Skeletal muscle tissue (tissue), 4 donors: ENCODE data around the gene GOLT1B. TPM values are rescaled to one million over a fixed set of nuclear protein-coding genes. Genes with fewer than 3 reads are reported as not detected.

Experiments used
- H3K27ac ChIP-seq: one replicate; pipeline ENCODE4 v1.7.0; 2013; ENCODE audit warnings: mild to moderate bottlenecking, low read depth, low read length, inconsistent platforms
- H3K27me3 ChIP-seq, 3 donors: one replicate each; pipeline ENCODE4 v1.7.0; 2013; ENCODE audit warnings: low read length in 3 of 3; ENCODE audit not compliant: control insufficient read depth in 3 of 3, insufficient read depth in 3 of 3
- H3K36me3 ChIP-seq, 3 donors: one replicate each; pipeline ENCODE4 v1.7.0; 2013; ENCODE audit warnings: low read length in 3 of 3; ENCODE audit not compliant: control insufficient read depth in 3 of 3, insufficient read depth in 3 of 3
- H3K4me1 ChIP-seq, 3 donors: one replicate each; pipeline ENCODE4 v1.7.0; 2013; ENCODE audit warnings: low read length in 3 of 3, mild to moderate bottlenecking in 3 of 3; ENCODE audit not compliant: control insufficient read depth in 3 of 3, insufficient read depth in 3 of 3
- H3K4me3 ChIP-seq, 3 donors: one replicate each; pipeline ENCODE4 v1.7.0; 2013; ENCODE audit warnings: low read length in 3 of 3
- H3K9ac ChIP-seq, 3 donors: one replicate each; pipeline ENCODE4 v1.7.0; 2013; ENCODE audit warnings: low read length in 3 of 3, mild to moderate bottlenecking in 3 of 3, moderate library complexity in 2 of 3, low read depth in 1 of 3
- H3K9me3 ChIP-seq, 3 donors: one replicate each; pipeline ENCODE4 v1.7.0; 2013; ENCODE audit warnings: low read length in 3 of 3; ENCODE audit not compliant: control insufficient read depth in 3 of 3
- total RNA-seq: library from RNA; depleted of rRNA; stranded (reverse); fragments of >200 nt; gene quantifications from one replicate; pipeline ENCODE4 v1.2.3, GENCODE V29; 2014
- donor health status: Osteomylitis.

The GOLT1B gene
- total RNA-seq, 1 donor from 2014 or later: 27.1 TPM

DNA sequence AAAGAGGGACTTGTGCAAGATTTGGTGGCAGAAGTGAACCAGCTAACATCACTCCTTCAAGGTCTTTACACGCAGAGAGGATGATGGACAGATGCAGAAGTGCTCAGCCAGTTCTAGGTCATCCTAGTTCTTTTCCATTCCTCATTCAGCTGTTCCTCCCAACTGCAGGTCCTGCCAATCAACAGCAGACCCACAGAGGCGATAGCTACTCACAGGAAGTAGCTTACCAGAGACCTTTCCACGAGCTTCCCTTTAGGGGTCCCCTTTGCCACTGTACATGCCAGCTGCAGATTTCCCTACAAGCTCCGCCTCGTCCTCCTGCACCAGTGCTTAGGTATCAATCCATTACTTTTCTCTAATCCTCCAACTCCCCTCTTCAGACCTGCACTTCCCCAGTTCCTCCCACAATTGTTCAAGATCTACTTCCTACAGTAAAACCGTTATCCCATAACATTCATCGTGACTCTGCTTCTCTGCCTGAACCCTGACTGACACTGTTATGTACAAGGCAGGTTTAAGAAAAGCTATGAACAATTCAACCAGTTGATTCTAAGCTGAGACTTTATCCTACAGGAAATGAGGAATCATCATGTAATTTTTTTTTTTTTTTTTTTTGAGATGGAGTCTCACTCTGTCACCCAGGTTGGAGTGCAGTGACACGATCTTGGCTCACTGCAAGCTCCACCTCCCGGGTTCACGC lies 22.7 kb upstream of the GOLT1B start:
- Histone ChIP-seq H3K4me3 (no peak overlapping the region), H3K27ac (no peak overlapping the region), H3K9ac (no peak overlapping the region), H3K36me3 (peaks cover 9 to 50% (median 36%) of the 10 kb centered on the region in 3 donors), H3K27me3 (no peaks in the 10 kb centered on the region), H3K4me1 (no peaks in the 10 kb centered on the region), H3K9me3 (no peaks in the 10 kb centered on the region)

GRCh38 chr12:21483531-21483930 lies 18.1 kb upstream of the GOLT1B start:
- H3K9ac ChIP-seq: no peak overlapping the region
- no peak overlapping the region for H3K27ac ChIP-seq
- no peaks in the 10 kb centered on the region for H3K9me3 ChIP-seq
- no peaks in the 10 kb centered on the region for H3K27me3 ChIP-seq
- H3K36me3 ChIP-seq: peaks cover 7 to 40% (median 27%) of the 10 kb centered on the region in 3 donors
- H3K4me1 ChIP-seq: no peaks in the 10 kb centered on the region
- H3K4me3 ChIP-seq: no peak overlapping the region

GRCh38 chr12:21485998-21486397 lies 15.6 kb upstream of the GOLT1B start:
- H3K4me3 ChIP-seq: no peak overlapping the region
- H3K27me3 ChIP-seq: no peaks in the 10 kb centered on the region
- H3K9me3 ChIP-seq: no peaks in the 10 kb centered on the region
- peaks cover 3 to 33% (median 26%) of the 10 kb centered on the region in 3 donors for H3K36me3 ChIP-seq
- no peak overlapping the region for H3K27ac ChIP-seq
- H3K9ac ChIP-seq: no peak overlapping the region
- H3K4me1 ChIP-seq: no peaks in the 10 kb centered on the region

DNA sequence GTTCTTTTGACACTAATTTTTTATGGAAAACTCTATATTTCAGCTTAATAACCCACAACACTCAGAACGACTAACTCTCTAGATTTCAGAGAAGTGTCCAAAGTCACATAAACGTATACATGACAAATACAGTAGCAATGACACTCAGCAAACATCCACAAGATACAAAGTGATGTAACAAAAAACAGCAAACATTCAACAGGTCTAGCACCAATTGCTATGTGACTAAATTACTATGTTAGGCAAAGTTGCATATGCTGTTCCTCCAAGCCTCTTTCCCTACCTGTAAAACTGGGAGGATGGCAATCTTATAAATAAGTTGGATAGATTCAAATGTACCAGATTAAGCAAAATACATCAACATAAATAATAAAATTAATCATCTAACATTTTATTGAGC lies 1.8 kb upstream of the GOLT1B start:
- Histone ChIP-seq H3K36me3 (peaks cover 21 to 33% (median 32%) of the 10 kb centered on the region in 3 donors), H3K4me1 (peaks cover 16 to 33% (median 24%) of the 10 kb centered on the region in 3 donors), H3K9me3 (no peaks in the 10 kb centered on the region), H3K9ac (no peak overlapping the region), H3K27ac (no peak overlapping the region), H3K27me3 (no peaks in the 10 kb centered on the region), H3K4me3 (no peak overlapping the region)

DNA sequence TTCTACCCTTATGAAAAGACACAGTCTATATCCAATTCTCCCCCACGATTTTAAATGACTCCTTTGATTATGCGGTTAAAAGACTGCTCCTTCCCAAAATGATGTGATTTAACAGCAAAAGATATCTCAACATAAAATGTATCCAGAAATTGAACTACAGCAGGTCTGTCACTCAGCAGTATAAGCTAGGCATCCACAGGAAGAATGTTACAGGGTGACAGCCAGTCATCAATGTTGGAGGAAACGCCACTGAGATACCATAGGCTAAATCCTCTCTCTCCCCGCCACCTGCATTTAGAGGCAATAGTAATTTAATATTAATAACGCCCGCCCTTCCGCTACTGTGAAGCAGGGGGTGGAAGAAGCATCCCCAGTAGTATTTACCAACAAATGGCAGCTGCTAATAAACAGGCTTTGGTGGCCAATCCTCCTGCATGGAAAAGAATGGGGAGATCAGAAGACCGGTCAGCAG lies 767 bp upstream of the GOLT1B start:
- Histone ChIP-seq H3K27ac (peak overlapping the region; percentile 82), H3K9ac (peak overlapping the region; percentile 81 to 84 (median 82)), H3K27me3 (no peaks in the 10 kb centered on the region), H3K4me1 (peaks cover 16 to 33% (median 24%) of the 10 kb centered on the region in 3 donors), H3K36me3 (peaks cover 16 to 26% (median 25%) of the 10 kb centered on the region in 3 donors), H3K9me3 (no peaks in the 10 kb centered on the region), H3K4me3 (peak overlapping the region; percentile 83 to 90 (median 89))

- Histone ChIP-seq H3K36me3 (peaks cover 6 to 13% (median 12%) of the 10 kb centered on the region in 3 donors), H3K27me3 (no peaks in the 10 kb centered on the region), H3K4me1 (peaks cover 16 to 33% (median 24%) of the 10 kb centered on the region in 3 donors), H3K9ac (peak overlapping the region; percentile 84 to 89 (median 89)), H3K27ac (peak overlapping the region; percentile 82), H3K9me3 (no peaks in the 10 kb centered on the region), H3K4me3 (peak overlapping the region; percentile 83 to 90 (median 89))
Measured at GRCh38 chr12:21502164-21502496, 541 bp downstream of the GOLT1B start.

DNA sequence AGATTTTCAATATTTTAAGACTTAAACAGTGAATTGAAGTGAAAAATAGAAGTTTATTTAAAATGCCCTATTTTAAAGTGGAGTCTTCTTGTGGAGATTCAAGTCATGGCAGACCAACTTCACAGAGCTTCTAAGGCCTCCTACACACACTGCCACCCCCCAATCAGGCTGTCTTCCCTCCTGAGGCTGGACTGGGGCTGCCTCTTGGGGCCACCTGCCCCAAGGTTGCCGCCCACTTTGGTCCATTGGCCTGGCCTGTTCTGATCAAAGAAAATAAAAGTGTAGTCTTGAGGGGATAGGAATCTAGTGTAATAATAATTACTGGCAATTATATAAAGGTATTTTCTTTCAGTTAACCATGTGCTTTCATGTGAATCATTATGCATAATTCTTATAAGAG lies 1.3 kb downstream of the GOLT1B start:
- peaks cover 2 to 6% (median 4%) of the 10 kb centered on the region in 3 donors for H3K36me3 ChIP-seq
- no peak overlapping the region for H3K27ac ChIP-seq
- peaks cover 16 to 33% (median 24%) of the 10 kb centered on the region in 3 donors for H3K4me1 ChIP-seq
- H3K9ac ChIP-seq: peak overlapping the region in 2 of 3 donors; percentile 89
- H3K4me3 ChIP-seq: peak overlapping the region; percentile 14 to 90 (median 83)
- no peaks in the 10 kb centered on the region for H3K9me3 ChIP-seq
- H3K27me3 ChIP-seq: no peaks in the 10 kb centered on the region

GRCh38 chr12:21505888-21506287 lies 4.3 kb downstream of the GOLT1B start:
- Histone ChIP-seq H3K36me3 (peaks cover 0 to 8% (median 4%) of the 10 kb centered on the region in 3 donors), H3K4me1 (peaks cover 9 to 20% (median 16%) of the 10 kb centered on the region in 3 donors), H3K9me3 (no peaks in the 10 kb centered on the region), H3K27ac (no peak overlapping the region), H3K27me3 (no peaks in the 10 kb centered on the region), H3K4me3 (no peak overlapping the region), H3K9ac (no peak overlapping the region)

DNA sequence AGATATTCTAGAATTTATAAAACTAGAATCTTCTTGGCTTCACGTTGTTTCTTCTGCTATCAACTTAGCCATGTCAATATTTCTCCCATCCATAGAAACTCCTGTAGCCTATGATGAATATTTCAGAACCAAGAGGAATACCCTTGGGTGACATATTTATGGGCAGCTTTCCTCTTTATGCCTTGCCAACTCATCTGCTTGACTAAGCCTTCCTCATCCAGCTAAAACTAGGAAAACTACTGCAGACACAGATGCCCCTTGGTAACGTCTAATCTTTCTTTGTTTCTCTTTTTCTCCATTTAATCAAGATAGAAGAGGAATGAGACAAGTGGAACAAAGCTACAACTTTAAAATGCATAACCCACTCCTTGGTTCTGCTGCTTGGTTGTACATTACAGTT lies 6.3 kb downstream of the GOLT1B start:
- Histone ChIP-seq H3K27me3 (no peaks in the 10 kb centered on the region), H3K4me1 (peaks cover 5 to 11% (median 9%) of the 10 kb centered on the region in 3 donors), H3K9me3 (no peaks in the 10 kb centered on the region), H3K4me3 (no peak overlapping the region), H3K36me3 (peaks cover 1 to 11% (median 4%) of the 10 kb centered on the region in 3 donors), H3K9ac (no peak overlapping the region), H3K27ac (no peak overlapping the region)

DNA sequence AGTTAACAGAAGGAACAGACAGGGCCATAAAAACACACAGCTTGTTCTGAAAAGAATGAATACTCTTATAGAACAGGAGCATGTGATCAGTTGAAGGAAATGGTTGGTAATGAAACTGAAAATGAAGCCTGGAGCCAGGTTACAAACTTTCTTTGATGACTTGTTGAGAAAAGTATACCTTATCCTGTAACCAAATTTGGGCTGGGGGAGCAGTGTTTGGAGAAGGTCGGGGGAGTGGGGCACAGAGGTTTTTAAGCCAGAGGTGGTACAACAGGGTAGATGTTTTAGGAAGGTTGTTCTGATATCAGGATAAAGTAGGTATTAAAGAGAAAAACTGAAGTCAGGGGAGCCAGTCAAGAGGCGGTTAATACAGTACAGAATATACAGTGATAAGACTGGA lies 8.2 kb downstream of the GOLT1B start:
- Histone ChIP-seq H3K9me3 (no peaks in the 10 kb centered on the region), H3K4me3 (no peak overlapping the region), H3K36me3 (peaks cover 4 to 25% (median 11%) of the 10 kb centered on the region in 3 donors), H3K27ac (no peak overlapping the region), H3K27me3 (no peaks in the 10 kb centered on the region), H3K4me1 (no peaks in the 10 kb centered on the region), H3K9ac (no peak overlapping the region)
